Ishikawa (cell line): ENCODE results near the gene CRAMP1.

Source experiments
- CEBPB ChIP-seq: IDR thresholded peaks from 2 replicates; pipeline ENCODE4 v1.6.1; 2012
- CREB1 ChIP-seq: IDR thresholded peaks from 2 replicates; pipeline ENCODE4 v1.6.1; 2012; ENCODE audit warnings: low read depth
- EGR1 ChIP-seq: IDR thresholded peaks from 2 replicates; pipeline ENCODE4 v1.6.1; 2012
- EP300 ChIP-seq: IDR thresholded peaks from 2 replicates; pipeline ENCODE4 v1.6.1; 2012; ENCODE audit warnings: borderline replicate concordance
- FOXM1 ChIP-seq: IDR thresholded peaks from 2 replicates; pipeline ENCODE4 v1.6.1; 2012; ENCODE audit warnings: low read depth, borderline replicate concordance
- MAX ChIP-seq: IDR thresholded peaks from 2 replicates; pipeline ENCODE4 v1.6.1; 2012
- NFIC ChIP-seq: IDR thresholded peaks from 2 replicates; pipeline ENCODE4 v1.6.1; 2012
- RAD21 ChIP-seq: IDR thresholded peaks from 2 replicates; pipeline ENCODE4 v1.6.1; 2012; ENCODE audit warnings: low read depth
- REST ChIP-seq: IDR thresholded peaks from 2 replicates; pipeline ENCODE4 v1.6.1; 2012; ENCODE audit warnings: low read depth, mild to moderate bottlenecking
- TAF1 ChIP-seq: IDR thresholded peaks from 2 replicates; pipeline ENCODE4 v1.6.1; 2012; ENCODE audit warnings: low read depth, mild to moderate bottlenecking
- TCF12 ChIP-seq: IDR thresholded peaks from 2 replicates; pipeline ENCODE4 v1.6.1; 2012; ENCODE audit warnings: low read depth
- TEAD4 ChIP-seq: IDR thresholded peaks from 2 replicates; pipeline ENCODE4 v1.6.1; 2012
- USF1 ChIP-seq: IDR thresholded peaks from 2 replicates; pipeline ENCODE4 v1.6.1; 2012
- YY1 ChIP-seq: IDR thresholded peaks from 2 replicates; pipeline ENCODE4 v1.6.1; 2012; ENCODE audit warnings: low read depth
- ZBTB7A ChIP-seq: IDR thresholded peaks from 2 replicates; pipeline ENCODE4 v1.6.1; 2012; ENCODE audit warnings: low read depth

Gene CRAMP1

GRCh38 chr16:1572673-1573072, 39.5 kb upstream of the CRAMP1 start:
- TF ChIP-seq MAX (no peak), USF1 (no peak), CREB1 (no peak), CEBPB (no peak), TCF12 (no peak), ZBTB7A (no peak), TAF1 (no peak)

GRCh38 chr16:1573301-1573700, 38.9 kb upstream of the CRAMP1 start:
- TF ChIP-seq TAF1 (no peak), CREB1 (no peak), REST (no peak), YY1 (no peak), EP300 (no peak), ZBTB7A (no peak)

- no peak for TF ChIP-seq TCF12
- TF ChIP-seq RAD21, result no peak
- no peak for TF ChIP-seq REST
- no peak for TF ChIP-seq FOXM1
- no peak for TF ChIP-seq MAX
- TF ChIP-seq CREB1, result no peak
- TF ChIP-seq USF1, result no peak
- no peak for TF ChIP-seq TEAD4
- no peak for TF ChIP-seq NFIC
- TF ChIP-seq ZBTB7A, result no peak
- TF ChIP-seq CEBPB, result no peak
Observed at GRCh38 chr16:1575578-1575977, 36.6 kb upstream of the CRAMP1 start.

- TF ChIP-seq TAF1 (no peak), EGR1 (no peak), USF1 (no peak), MAX (no peak), CEBPB (no peak), RAD21 (no peak), EP300 (no peak), TCF12 (no peak), CREB1 (no peak), NFIC (no peak), TEAD4 (no peak), YY1 (no peak)
Observed at GRCh38 chr16:1579214-1579613, 32.9 kb upstream of the CRAMP1 start.

- no peak for TF ChIP-seq YY1
Observed at GRCh38 chr16:1580256-1580655, 31.9 kb upstream of the CRAMP1 start.

- no peak for TF ChIP-seq ZBTB7A
- TF ChIP-seq EGR1, result no peak
- no peak for TF ChIP-seq CREB1
- TF ChIP-seq REST, result no peak
- TF ChIP-seq MAX, result no peak
- no peak for TF ChIP-seq RAD21
- no peak for TF ChIP-seq USF1
- TF ChIP-seq TAF1, result no peak
- TF ChIP-seq TEAD4, result no peak
- no peak for TF ChIP-seq TCF12
- no peak for TF ChIP-seq YY1
- no peak for TF ChIP-seq NFIC
Observed at GRCh38 chr16:1580956-1581355, 31.2 kb upstream of the CRAMP1 start.
